GM03348 (cell line): ENCODE results near the gene PRKAG2.
A peak's percentile ranks its signal among the peaks of the same experiment; 100 is the strongest.

Experiments
- DNase-seq: peaks from one replicate; pipeline ENCODE4 v3.0.0; 2012; ENCODE audit warnings: low spot score

The PRKAG2 gene

DNA sequence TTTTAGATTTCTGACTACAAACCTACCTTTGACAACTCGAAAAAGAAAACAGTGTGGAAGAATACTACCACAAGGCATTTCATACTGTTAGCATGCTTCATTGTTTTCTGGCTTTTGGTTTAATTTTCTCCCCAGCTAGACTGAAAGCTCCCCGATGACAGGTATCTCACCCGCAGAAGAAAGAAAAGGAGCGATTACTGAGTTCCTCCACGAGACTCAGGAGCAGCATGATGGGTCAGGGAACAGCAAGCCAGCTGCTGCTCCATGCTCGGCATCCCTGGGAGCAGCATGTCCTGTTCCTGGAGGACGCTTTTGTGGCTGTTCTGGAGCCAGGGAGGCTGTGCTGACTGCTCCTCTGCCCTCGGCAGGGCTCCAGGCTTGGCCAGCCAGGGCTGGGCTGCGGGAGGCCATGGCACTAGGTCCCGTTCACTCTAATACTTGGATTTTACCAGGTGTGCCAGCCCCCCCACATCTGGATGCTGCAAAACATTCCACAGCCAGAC is 133.4 kb downstream of the PRKAG2 start:
- no peak for DNase-seq

DNA sequence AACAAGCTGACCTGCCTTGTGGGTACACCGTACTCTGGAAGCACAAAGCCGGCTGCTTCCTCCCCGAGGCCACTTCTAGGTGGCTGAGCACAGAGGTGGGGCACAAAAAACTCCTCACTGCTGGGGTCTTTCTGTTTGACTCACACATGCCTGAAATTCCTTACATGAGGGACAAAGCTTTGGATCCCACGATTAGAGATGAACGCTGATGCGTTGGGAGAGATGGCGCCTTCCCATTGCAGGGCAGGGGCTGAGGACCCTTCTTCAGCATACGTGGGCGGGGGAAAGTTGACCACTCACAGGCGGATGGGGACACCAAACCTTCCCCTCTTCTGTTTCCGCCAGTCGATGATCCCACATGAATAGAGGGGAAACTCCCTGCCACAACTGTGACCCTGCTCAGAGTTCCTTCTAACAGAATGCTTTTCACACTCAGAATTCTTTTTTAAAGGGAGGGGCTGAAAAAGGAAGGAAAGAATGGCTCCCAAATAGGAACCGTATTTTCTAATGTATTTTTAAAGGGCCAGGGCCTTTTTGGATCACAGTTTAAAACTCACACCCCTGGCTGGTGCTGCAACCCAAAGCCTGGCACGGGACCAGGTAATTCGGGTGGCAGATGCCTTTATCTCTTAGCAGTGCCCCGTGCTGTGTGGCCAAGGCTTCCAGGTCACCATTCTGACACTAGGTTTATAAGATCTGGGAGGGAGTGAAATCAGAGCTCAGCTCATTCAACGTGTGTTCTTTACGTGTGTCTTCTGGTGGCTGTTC is 134.0 kb downstream of the PRKAG2 start:
- DNase-seq: no peak

DNA sequence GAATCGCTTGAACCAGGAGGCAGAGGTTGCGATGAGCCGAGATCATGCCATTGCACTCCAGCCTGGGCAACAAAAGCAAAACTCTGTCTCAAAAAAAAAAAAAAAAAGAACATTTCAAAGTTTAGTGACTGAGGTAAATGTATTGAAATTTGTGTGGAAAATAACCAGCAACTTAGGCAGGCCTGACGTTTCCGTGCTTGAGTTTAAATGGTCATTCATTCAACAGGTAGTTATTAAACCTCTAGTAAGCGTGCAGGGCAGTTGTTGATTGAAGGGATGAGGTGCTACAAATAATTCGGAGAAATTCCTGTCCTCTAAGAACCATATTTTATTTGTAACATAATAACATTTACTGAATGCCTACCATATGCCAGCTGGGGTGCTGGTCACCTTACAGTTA is 135.3 kb downstream of the PRKAG2 start:
- no peak for DNase-seq

DNA sequence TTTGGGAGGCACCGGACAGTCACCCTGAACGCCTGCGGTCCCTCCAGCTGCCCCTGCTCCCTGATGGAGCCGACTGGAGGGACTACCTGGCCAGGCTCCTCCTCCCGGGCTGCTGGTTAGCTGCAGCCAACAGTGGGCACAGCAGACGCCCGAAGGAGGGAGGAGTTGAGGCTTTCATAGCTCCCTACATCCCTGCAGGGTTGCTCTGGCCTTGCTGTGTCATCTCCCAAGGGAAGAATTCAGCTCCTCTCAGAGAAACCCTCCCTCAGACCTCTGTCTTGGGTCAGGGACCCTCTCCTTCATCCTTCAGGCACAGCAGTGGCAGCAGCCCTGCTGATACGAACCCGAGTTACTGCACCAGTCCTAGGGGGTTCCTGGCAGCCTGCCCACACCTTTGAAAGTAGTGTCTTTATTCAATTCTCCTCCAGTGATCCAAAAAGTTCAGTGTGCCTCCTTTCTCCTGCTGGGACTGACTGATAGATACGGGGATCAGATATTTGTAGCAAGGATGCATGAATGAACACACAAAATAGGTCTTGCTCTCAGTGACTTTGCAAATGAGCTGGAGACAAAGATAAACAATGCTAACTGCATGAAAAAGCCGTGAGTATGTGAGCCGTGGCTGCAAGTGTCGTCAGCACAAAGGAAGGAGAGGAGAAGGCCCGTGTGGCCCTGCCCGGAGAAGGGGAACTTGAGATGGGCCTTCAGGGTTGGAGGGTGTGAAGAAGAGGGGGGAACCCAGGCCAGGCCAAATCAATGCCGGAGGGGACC is 136.6 kb downstream of the PRKAG2 start:
- no peak for DNase-seq

DNA sequence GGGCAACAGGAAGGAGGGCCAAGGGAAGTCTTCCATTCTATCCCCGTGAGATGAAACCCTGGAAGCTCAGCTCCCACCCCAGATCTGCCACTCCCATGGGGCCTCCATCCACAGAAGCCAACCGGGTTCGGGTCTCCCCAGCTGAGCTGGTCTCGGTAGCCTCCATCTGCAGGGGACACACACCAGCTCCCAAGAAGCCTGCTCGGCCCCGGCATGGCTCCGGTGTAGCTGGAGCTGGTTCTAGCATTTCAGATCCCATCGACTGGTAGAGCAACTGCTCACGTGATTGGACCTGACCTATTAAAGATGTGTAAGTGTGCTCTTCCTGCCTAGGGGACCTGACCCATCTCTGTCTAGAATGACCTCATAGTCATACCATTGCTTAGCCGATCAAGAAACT is 138.0 kb downstream of the PRKAG2 start:
- no peak for DNase-seq

DNA sequence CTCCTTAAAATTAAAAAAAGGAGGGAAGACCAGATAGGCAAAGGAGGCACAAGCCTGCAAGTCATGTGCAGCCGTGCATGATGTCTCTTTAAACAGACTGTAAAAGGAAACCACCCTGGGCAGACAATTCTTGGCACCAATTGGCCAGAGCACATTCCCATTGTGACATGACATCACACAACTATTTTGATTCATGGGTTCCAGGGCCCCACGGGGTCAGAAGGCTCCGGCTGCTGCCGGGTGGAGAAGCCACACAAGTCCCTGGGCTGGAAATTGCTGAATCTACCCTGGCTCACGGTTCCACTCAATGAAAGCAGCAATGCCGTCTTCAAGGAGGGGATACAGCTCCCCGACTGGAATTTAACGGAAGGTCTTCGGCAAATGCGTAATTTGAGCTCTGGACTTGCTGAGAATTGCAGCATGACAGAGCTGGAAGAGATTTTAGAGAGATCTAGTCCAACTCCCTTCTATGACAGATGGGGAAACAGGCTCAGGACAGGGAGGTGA is 140.5 kb downstream of the PRKAG2 start:
- peak; percentile 95 for DNase-seq

DNA sequence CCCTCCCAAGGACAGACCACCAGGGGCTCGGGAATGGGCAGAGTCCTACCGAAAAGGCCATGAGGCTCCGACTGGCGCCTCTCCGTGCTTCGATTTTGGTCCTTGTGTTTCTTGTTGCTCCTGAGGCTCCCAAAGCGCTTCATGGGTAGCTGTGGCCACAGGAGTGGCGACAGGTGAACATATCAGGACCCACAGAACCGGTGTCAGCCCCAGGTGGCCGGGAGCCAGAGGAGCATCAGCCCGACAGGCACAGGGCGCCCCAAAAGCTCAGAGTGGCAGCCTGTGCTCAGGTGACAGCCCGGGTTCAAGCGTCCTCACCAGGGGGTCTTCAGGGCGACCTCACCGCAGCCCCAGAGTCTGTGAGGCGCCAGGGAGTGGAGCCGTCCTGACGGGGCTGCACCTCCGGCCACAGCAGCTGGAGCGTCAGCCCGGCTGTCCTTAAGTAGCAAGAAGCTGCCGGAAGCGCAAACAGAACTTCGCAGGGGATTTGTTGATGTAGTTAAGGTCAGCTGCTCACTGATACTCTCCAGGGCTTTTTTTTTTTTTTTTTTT is 141.0 kb downstream of the PRKAG2 start:
- no peak for DNase-seq

DNA sequence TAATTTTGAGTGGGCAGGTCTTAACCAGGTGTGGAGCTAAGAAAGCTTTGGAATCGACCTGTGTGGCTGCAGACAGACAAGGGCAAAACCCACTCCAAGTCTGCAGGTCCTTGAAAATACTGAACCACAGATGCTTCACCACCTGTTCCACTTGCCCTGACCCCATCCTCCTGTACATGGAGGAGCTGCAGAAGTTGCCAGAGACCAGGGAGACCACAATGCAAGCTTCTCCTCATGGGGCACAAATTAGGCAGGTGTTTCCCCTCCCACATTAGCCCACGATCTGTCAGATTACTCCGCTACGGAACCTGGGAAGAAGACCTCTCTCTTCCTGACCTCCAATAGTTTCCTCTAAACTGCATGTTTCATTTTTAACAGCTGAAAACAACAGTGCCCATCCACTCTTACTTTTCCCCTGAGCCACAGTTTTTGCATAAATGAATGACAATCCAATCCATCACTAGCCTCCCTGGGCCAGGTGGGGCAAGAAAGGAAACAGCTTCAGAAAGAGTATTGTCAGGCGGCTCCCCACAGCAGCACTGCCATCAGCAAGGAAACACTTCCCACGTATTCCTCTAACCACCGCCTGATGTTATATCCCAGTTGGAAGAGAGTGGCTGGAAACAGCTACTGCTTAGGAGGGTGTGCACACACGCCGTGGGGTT is 141.6 kb downstream of the PRKAG2 start:
- no peak for DNase-seq

DNA sequence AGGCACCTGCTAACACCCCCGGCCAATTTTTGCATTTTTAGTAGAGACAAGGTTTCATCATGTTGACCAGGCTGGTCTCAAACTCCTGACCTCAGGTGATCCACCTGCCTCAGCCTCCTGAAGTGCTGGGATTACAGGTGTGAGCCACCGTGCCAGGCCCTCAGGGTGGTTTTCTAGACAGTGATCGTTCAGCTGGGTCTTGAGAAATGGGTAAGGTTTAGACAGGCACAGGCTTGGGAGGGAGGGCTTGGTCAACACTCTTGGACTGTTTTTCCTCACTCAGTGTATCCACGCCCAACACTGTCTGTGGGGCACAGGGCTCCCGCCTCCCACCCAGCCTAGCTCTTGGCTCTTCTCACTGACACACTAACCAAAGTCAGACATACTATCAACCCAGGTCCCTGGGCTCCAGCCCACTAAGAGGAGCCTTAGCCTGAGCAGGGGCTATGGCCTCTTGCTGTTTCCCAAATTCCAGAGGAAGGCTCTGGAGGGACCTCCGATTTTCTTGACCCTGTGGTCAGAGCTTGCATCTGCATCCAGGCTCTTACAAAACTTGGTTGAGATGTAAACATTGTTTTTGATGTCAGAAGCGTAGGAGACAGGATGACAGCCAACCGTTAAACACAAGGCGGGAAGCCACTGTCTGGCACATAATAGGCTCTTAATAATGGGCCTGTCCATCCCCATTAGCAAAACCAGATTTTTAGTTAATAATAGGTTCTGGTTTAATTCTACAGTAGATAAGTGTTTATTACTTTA is 143.9 kb downstream of the PRKAG2 start:
- no peak for DNase-seq

DNA sequence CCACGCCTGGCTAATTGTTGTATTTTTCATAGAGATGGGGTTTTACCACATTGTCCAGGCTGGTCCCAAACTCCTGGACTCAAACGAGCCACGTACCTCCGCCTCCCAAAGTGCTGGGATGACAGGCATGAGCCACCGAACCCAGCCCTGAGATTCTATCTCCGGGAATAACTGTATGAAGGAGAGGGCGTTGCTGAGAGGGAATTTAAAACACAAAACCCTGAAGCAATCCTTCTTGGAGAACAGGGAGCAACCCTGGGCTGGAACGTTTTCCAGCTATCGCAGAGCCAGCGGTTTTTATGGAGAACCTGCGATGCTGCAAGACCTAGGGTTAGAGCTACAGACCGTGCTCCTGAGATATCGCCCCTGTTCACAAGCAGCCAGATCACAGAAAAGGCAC is 144.6 kb downstream of the PRKAG2 start:
- DNase-seq: no peak

DNA sequence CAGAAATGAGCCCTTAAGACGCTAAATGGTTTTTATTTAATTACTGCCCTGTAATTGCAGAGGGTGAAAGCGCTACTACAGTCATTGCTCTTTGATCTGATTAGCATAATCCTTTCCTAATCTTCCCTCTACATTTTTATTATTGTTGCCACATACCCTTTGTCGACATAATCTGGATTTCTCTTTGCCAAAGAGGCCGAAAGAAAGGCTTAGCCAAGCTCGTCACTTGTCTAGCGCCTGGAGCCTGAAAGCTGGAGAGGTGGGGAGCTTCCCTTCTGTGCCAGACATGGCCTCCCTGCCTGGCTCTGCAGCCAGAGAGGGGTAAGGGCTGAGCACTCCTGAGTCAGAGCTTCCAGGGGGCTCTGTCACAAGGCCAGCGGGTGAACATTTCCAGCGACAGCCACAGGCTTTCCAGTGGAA is 145.9 kb downstream of the PRKAG2 start:
- no peak for DNase-seq

DNA sequence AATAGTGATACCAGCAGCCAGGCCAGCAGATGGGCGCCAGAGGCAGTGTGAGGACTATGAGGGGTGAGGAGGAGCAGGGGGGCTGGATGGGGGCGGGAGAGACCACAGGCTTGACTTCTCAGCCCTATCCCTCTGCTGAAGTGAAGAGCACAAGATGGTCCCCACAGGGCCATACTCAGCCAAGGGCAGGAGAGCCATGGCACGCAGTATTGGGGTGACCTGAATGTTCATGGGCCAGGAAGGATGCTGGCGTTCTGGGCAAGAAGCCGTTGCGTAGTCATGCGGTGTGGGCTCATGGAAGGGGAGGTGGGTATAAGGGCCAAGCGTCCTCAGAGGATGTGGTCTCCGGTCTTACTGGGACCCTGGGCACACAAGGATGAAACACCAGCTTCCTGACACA is 146.3 kb downstream of the PRKAG2 start:
- DNase-seq: no peak

DNA sequence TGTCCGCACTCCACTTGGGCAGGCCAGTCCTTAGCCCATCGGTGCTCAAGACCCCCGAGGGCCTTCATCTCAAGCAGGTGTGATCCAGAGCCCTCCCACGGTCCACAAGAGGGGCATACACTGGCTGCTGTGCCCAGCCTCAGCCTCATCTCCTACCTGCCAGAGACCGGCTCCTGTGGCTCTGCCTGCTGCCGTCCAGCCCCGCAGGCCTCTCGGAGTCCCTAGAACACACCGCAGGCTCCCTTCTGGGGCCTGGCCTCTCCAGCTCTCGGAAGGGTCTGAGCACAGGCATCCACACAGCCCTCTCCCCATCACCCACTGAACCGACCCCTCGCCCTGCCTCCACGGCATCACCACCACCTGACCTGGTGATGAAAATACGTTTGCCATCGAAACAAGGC is 147.4 kb downstream of the PRKAG2 start:
- no peak for DNase-seq

DNA sequence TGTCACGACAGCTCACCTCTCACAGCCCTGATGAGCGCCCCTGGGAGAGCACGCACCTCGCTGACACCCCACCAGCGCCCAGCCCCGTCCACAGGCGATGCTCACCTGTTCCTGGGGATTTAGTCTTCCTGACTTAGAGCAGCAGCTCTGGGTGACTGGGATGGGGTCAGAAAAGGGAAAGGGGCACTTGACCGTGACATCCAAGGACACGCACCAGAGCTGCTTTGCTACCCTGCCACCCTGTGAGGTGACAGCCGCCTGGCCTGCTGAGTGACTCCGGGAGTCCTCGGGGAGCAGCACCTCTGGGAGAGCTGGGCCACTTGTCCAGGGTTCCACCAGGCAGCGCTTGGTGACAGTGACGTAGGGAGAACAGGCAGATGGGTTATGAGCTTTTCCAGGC is 148.2 kb downstream of the PRKAG2 start:
- DNase-seq: no peak

DNA sequence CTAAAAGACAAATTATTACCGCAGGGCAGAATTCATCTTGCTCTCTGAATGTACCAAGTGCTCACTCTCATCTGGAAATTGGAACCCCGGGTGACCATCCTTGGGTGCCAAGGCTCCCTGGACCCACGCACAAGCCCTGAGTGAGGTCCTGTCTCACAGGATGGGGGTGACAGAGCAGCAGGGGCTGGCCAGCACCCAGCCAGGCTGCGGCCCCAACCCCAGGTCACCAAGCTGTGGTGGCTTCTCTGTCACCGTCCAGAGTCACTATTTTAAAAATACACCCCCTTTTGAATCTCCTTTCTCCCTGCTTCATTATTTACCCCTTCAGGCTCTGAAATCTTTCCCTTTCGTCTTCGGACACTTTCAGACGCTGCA is 148.6 kb downstream of the PRKAG2 start:
- no peak for DNase-seq

DNA sequence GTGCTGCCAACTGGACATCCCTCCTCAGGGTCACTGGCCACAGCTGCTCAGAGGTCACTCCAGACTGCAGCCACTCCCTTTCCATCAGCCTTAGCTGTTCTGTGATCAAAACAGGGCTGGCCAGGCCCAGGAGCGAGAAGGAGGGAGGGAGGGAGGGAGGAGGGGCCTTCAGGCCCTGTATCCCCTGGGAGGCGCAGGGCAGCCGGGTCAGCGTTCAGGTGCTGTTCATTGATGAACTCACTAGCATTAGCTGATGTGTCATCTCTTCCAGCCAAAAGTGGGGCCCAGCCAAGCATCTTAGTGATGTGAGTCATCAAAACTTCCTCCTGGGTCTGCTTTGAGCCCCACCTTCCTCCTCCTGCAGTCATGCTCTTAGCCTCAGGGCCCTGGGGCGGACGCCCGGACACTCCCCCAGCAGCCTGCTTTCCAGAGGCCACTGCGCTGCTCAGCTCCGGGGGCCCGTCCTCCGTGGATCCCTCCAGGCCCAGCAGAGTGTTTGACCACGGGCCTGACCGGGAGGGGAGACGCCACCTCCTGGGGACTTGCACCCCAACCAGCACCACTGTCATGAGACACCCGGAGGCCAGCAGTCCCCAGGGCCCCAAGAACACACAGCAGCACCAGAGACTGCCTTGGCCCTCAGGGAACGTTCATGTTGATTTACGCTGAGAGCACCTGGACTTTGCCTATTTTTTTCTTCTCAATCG is 149.2 kb downstream of the PRKAG2 start:
- DNase-seq: peak; percentile 96

DNA sequence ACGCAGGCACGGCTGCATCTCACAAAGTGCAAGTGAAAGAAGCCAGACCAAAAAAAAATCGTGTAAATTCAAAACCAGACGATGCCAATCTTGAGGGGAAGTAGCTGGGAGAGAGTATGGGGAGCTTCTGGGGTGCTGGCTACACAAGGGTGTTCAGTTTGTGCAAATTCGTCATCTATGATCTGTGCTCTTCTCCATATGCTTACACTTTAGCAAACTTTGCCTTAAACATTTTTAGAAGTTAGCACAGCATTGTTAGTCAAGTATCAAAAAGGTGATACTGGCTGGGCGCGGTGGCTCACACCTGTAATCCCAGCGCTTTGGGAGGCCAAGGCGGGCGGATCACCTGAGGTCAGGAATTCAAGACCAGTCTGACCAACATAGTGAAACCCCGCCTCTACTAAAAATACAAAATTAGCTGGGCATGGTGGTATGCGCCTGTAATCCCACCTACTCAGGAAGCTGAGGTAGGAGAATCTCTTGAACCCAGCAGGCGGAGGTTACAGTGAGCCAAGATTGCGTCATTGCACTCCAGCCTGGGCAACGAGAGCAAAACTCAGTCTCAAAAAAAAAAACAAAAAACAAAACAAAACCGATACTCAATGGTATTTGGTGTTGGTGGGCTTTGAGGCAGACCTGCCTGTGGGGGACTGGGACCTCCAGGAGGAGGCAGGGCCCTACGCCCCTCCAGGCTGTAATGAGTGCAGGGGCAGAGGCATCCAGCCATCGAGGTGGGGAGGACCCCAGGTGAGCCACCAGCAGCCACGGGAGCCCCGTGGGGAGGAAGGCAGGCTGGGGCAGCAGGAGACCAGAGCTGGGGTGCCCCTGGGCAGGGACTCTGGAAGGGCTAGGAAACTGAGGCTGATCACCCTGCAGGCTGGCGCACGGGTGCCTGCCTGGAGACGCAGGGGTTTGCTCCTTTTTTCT is 150.0 kb downstream of the PRKAG2 start:
- DNase-seq: no peak

DNA sequence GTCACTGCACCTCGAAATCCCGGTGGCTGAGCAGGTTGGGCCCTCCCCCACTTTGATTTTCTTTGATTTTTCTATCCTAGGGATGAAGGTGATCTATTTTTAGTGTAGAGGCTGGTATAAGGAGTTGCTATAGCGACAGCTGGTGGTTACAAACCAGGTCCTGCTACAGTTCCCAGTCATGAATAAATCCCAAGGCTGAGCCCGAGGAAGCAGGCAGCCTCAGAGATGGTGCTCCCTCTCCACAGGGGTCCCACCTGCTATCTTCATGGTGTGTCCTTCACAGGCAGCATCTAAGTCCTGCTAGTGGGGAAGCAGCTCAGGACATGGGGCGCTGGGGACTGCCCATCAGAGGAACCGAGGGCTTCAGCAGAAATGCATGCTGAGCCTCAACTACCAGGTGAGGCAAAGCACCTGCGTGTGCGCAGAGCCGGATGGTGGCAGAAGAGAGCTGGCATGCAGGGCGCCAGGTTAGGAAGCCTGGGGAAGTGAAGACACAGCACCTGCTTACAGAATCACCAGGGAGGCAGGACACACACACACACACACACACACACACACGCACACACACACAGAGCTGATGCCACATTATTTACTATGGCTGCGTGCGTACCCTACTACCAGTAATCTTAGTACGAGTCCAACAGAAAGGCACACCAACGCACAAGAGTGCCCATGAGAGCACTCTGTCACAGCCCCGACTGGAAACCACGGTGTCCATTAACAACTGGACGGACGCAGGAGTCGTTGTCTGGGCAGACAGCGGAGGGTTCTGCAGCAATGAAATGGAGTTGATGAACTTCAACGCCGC is 150.9 kb downstream of the PRKAG2 start:
- DNase-seq: no peak
